Measurements from ENCODE around the gene DENND1A.
"Not testable (repeated sequence)": the region's sequence is repeated elsewhere in the genome, so short reads cannot be mapped to it uniquely, and the experiment has no call there.

The DENND1A gene, protein sequence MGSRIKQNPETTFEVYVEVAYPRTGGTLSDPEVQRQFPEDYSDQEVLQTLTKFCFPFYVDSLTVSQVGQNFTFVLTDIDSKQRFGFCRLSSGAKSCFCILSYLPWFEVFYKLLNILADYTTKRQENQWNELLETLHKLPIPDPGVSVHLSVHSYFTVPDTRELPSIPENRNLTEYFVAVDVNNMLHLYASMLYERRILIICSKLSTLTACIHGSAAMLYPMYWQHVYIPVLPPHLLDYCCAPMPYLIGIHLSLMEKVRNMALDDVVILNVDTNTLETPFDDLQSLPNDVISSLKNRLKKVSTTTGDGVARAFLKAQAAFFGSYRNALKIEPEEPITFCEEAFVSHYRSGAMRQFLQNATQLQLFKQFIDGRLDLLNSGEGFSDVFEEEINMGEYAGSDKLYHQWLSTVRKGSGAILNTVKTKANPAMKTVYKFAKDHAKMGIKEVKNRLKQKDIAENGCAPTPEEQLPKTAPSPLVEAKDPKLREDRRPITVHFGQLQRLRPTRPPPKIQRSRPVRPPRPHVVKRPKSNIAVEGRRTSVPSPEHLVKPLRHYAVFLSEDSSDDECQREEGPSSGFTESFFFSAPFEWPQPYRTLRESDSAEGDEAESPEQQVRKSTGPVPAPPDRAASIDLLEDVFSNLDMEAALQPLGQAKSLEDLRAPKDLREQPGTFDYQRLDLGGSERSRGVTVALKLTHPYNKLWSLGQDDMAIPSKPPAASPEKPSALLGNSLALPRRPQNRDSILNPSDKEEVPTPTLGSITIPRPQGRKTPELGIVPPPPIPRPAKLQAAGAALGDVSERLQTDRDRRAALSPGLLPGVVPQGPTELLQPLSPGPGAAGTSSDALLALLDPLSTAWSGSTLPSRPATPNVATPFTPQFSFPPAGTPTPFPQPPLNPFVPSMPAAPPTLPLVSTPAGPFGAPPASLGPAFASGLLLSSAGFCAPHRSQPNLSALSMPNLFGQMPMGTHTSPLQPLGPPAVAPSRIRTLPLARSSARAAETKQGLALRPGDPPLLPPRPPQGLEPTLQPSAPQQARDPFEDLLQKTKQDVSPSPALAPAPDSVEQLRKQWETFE

GRCh38 chr9:123929870-123930831 is at the start of gene DENND1A:
Gene DENND1A (minus strand): TSS chr9:123930126. CDS start chr9:123929905, 221 bp downstream.
- peak within 1 kb of the TSS; percentile 39 for H3K27ac ChIP-seq
- no peak for DNase-seq (ENCODE audit: low read depth, low spot score)

GRCh38 chr9:123978981-123979380 is 49.1 kb upstream of the DENND1A start:
- no peak for DNase-seq (ENCODE audit: low read depth, low spot score)
- no peak overlapping the region for H3K27ac ChIP-seq

- DNase-seq (ENCODE audit: low read depth, low spot score); H3K27ac ChIP-seq: not testable (repeated sequence)
Observed at GRCh38 chr9:123976579-123976978, 46.7 kb upstream of the DENND1A start.

GRCh38 chr9:123975871-123976270 is 45.9 kb upstream of the DENND1A start:
- DNase-seq (ENCODE audit: low read depth, low spot score): no peak
- no peak overlapping the region for H3K27ac ChIP-seq

- no peak overlapping the region for H3K27ac ChIP-seq
- no peak for DNase-seq (ENCODE audit: low read depth, low spot score)
Observed at GRCh38 chr9:123974471-123974870, 44.5 kb upstream of the DENND1A start.

DNA sequence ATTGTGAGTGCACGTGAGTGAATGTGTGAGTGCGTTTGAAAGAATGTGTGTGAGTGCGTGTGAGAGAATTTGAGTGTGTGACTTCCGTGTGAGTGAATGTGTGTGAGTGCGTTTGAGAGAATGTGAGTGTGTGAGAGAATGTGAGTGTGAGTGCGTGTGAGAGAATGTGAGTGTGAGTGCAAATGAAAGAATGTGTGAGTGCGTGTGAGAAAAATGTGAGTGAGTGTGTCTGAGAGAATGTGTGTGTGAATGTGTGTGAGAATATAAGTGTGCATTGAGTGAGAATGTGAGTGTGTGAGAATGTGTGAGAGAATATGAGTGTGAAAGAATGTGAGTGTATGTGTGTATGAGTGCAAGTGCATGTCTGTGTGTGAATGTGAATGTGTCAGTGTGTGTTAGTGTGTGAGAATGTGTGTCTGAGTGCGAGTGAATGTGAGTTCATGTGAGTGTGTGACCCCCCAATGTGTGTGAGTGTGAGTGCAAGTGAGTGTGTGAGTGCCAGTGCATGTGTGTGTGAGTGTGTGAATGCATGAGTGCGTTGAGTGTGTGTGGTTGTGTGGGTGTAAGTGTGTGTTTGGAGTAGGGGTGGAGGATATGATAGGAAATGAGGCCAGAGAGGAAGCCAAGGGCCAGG is 43.8 kb upstream of the DENND1A start:
- H3K27ac ChIP-seq: no peak overlapping the region
- no peak for DNase-seq (ENCODE audit: low read depth, low spot score)

DNA sequence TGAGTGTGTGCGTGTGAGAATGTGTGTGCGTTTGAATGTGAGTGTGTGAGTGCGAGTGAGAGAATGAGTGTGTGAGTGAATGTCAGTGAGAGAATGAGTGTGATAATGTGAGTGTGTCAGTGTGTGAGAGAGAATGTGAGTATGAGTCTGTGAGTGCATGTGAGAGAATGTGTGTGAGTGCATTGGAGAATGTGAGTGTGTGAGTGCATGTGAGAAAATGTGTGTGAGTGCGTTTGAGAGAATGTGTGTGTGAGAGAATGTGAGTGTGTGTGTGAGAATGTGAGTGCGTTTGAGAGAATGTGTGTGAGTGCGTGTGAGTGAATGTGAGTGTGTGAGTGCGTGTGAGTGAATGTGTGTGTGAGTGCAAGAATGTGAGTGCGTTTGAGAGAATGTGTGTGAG is 42.7 kb upstream of the DENND1A start:
- DNase-seq (ENCODE audit: low read depth, low spot score): no peak
- no peak overlapping the region for H3K27ac ChIP-seq

- no peak for DNase-seq (ENCODE audit: low read depth, low spot score)
- H3K27ac ChIP-seq: no peak overlapping the region
Observed at GRCh38 chr9:123967323-123967722, 37.4 kb upstream of the DENND1A start.

- H3K27ac ChIP-seq: no peak overlapping the region
- DNase-seq (ENCODE audit: low read depth, low spot score): no peak
Observed at GRCh38 chr9:123965801-123966686, 36.1 kb upstream of the DENND1A start.

GRCh38 chr9:123964761-123965160 is 34.8 kb upstream of the DENND1A start:
- H3K27ac ChIP-seq: no peak overlapping the region
- no peak for DNase-seq (ENCODE audit: low read depth, low spot score)

DNA sequence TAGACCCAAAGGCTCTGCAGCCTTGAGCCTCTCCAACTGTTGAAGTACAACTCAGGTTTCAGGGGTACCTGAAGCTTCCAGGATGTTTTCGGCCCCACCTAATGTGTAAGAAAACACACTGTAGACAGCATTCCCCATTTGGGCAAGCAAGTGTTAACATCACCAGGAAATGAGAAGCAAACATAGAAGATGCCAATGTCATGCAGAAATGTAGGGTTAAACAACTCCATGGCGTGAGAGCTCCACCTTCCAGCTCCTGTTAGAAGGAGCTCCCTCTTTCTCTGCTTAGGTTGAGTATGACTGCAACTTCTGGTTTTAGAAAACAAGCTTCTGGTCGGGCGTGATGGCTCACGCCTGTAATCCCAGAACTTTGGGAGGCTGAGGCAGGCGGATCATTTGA is 31.0 kb upstream of the DENND1A start:
- H3K27ac ChIP-seq: no peak overlapping the region
- DNase-seq (ENCODE audit: low read depth, low spot score): no peak

GRCh38 chr9:123960366-123960765 is 30.4 kb upstream of the DENND1A start:
- H3K27ac ChIP-seq: no peak overlapping the region
- no peak for DNase-seq (ENCODE audit: low read depth, low spot score)

GRCh38 chr9:123959787-123960186 is 29.9 kb upstream of the DENND1A start:
- DNase-seq (ENCODE audit: low read depth, low spot score): no peak
- no peak overlapping the region for H3K27ac ChIP-seq

DNA sequence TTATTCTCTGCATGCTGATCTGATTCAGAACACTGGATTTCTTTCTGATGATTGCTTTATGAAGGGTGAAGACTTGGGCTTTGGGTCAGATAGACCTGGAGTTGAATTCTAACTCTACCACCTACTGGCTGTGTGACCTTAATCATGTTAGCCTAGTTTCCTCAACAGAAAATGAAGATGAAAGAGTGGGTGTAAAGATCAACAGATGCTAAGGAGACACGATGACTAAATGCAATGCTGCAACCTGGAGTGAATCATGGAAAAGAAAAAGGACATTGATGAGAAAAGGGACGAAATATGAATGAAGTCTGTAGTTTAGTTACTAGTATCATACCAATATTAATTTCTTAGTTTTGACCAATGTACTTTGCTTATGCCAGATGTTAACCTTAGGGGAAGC is 27.8 kb upstream of the DENND1A start:
- no peak overlapping the region for H3K27ac ChIP-seq
- DNase-seq (ENCODE audit: low read depth, low spot score): no peak

DNA sequence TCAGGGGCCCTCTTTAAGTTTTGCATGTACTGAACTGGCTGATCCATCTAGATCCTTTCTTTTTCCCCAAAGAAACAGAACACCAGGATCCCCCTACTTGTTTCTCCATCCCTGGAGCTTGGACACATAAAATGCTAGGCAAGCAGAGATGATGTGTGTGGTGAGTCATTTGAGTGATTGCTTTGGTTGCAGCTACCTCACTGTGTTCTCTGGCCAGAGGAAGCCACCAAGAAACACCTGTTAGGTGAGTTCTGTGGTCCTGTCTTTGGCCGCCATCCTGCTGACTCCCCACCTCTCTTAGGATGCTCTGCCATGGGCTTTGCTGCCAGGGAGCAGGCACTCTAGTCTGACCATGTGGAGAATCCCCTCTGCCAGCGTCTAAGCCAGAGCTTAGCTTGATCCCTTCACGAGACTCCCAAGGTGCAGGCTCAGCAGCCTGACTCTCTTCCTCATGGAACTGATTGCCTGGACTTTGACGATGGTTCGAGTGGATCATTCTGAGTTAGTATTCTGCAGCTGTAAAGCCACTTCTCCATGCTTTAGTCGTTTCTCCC is 27.3 kb upstream of the DENND1A start:
- no peak overlapping the region for H3K27ac ChIP-seq
- DNase-seq (ENCODE audit: low read depth, low spot score): no peak

DNA sequence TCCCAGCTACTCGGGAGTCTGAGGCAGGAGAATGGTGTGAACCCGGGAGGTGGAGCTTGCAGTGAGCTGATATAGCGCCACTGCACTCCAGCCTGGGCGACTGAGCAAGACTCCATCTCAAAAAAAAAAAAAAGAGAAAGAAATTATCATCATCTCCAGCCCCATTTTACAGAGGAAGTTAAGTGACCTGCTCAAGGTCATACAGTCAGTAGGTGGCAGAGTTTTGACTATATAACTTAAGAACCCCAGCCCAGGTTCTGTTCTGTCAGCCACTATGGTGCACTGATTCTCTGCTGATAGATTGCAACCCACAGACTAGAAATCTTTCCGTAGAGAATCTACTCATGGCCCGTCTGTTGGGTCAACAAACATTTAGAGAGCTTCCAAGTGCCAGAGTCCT is 25.7 kb upstream of the DENND1A start:
- no peak for DNase-seq (ENCODE audit: low read depth, low spot score)
- H3K27ac ChIP-seq: no peak overlapping the region

DNA sequence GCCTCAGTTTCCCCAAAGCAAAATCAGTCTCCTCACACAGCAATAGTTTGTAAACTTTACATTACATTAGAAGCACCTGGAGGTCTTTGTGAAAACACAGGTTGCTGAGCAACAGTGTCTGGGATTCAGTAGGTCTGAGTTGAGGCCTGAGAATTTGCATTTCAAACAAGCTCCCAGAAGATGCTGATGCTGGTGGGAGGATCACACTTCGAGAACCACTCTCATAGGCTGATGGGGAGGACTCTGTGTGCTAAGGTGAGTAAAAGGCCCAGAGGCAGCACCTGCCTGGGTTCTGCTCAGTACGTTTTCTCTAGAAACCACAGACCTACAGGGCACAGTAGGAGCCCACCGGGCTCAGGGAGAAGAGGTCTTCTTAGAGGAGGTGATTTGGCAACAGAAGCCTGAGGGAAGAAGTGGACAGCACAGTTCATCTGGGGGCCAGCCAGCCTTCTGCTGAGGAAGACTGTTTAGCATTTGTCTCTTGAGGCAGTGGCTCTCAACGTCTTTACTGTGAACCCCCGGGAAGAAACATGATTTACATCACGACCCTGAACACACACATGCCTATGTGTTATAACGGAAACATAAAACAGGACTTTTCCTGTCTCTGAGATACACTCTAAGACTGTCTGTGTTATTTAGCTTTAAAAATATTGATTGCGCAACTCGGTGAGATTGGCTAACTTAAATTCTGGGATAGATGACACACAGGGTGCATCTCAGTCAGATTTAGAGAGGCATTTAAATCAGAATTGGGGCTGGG is 24.8 kb upstream of the DENND1A start:
- no peak overlapping the region for H3K27ac ChIP-seq
- no peak for DNase-seq (ENCODE audit: low read depth, low spot score)

Data from epithelial cell of prostate (primary cell).